NT2/D1 (cell line): ENCODE results near the gene CARD11.

ENCODE experiments used
- SUZ12 ChIP-seq: IDR thresholded peaks from 2 replicates; pipeline ENCODE4 v1.6.1; 2011; ENCODE audit not compliant: insufficient read length, insufficient read depth; ENCODE audit errors: extremely low read depth
- YY1 ChIP-seq: IDR thresholded peaks from 2 replicates; pipeline ENCODE4 v1.6.1; 2011; ENCODE audit not compliant: insufficient read length, insufficient read depth
- ZNF274 ChIP-seq: IDR thresholded peaks from 2 replicates; pipeline ENCODE4 v1.6.1; 2011; ENCODE audit warnings: mild to moderate bottlenecking, low read depth, low read length

DNA sequence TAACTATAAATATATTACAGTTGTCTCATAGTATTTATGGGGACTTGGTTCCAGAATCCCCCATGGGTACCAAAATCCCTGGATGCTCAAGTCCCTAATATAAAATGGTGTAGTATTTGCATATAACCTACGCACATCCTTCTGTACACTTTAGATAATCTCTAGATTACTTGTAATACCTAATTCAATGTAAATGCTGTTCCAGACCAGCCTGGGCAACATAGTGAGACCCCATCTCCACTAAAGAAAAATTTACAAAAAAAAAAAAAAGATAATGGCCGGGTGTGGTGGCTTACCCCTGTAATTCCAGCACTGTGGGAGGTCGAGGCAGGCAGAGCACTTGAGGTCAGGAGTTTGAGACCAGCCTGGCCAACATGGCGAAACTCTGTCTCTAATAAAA lies 182.2 kb downstream of the CARD11 start:
- TF ChIP-seq YY1 (no peak), SUZ12 (no peak), ZNF274 (no peak)
